Measurements from ENCODE around the gene ATG4D. TPM values are rescaled to one million over a fixed set of nuclear protein-coding genes. Genes with fewer than 3 reads are reported as not detected.

ATG4D gene
- total RNA-seq, 2 experiments from 2014 or later = 21.6 to 22.5 TPM

DNA sequence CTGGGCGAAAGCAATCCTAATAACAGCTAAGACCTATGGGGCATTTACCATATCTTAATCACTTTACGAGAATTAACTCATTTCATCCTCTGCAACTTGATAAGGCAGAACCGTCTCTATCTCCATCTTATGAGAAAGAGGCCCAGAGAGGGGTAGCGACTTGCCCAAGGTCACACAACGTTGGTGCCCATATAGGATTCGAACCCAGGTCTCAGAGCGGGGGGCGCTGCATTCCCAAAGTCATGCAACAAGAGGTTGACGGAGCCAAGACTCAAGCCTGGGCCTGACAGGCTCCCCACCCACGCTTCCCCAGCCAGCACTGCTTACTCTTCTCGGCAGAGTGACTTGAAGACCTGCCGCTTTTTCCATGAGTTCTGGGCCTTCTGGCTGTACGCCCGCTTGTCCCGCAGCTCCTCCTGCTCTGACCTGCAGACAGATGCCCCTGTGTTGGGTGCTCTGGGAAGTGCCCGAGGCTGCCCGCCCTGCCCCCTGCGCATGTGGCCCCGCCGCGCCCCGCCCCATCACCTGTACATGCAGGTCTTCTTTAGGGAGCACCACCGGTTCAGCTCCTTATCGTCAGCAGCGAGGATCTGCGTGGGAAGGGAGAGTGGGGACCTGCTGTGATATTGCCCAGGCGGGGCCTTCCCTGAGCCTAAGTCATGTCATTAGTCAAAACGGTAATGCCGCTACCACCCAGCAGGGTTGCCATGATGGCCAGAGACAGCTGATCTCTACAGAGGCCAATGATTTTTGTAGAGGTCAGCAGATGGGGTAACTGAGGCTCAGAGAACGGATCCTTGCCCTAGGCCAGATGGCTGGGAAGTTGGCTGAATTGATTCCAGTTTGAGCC lies 11.3 kb downstream of the ATG4D start:
- no peaks in the 10 kb centered on the region for H3K9me3 Mint-ChIP-seq
- peak; percentile 34 for DNase-seq
- no peaks in the 10 kb centered on the region for H3K27me3 Mint-ChIP-seq (ENCODE audit: low read depth)
- H3K36me3 Mint-ChIP-seq (ENCODE audit: low read depth) = peaks cover 49% of the 10 kb centered on the region
- intact Hi-C loops (cut with micrococcal nuclease) = loop anchor here (1.0 to 5.0 kb wide), 2 partner anchors 10 to 48 kb away; no protein-coding TSS in a partner anchor
- H3K4me1 Mint-ChIP-seq (ENCODE audit: low read depth) = peaks cover 54% of the 10 kb centered on the region
- CTCF ChIA-PET = interaction anchor here (0.6 to 1.8 kb wide), 3 partner anchors 14 to 145 kb away, joined by 3 to 5 read pairs (median 4); no protein-coding TSS in a partner anchor
- no peak overlapping the region for H3K4me3 Mint-ChIP-seq
- H3K27ac Mint-ChIP-seq = peak overlapping the region; percentile 96

DNA sequence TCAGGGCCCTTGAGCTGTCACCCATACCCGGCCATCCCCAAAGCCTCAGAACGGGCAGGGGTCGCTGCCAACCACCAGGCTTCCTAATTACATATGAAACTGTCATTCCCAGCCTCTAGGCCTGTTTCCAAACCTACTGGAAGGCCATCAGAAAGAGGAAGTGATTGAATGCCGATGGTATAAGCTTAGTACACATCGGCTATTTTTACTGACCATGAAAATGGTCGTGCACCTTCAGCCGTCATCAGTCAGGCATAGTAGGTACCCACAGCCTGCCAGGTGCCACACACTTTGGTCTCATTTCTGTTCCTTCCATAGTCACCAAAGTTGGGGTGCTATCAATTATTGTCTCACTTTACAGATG lies 11.9 kb downstream of the ATG4D start:
- H3K9me3 Mint-ChIP-seq = no peaks in the 10 kb centered on the region
- DNase-seq = no peak
- no peaks in the 10 kb centered on the region for H3K27me3 Mint-ChIP-seq (ENCODE audit: low read depth)
- H3K36me3 Mint-ChIP-seq (ENCODE audit: low read depth) = peaks cover 55% of the 10 kb centered on the region
- no peak overlapping the region for H3K4me3 Mint-ChIP-seq
- peaks cover 54% of the 10 kb centered on the region for H3K4me1 Mint-ChIP-seq (ENCODE audit: low read depth)
- CTCF ChIA-PET = interaction anchor here (1.2 to 1.8 kb wide), 2 partner anchors 14 to 144 kb away, joined by 4 to 5 read pairs; no protein-coding TSS in a partner anchor
- intact Hi-C loops (cut with micrococcal nuclease) = loop anchor here (1.0 kb wide), 1 partner anchor 10 kb away; no protein-coding TSS in a partner anchor
- H3K27ac Mint-ChIP-seq = peak overlapping the region; percentile 75

DNA sequence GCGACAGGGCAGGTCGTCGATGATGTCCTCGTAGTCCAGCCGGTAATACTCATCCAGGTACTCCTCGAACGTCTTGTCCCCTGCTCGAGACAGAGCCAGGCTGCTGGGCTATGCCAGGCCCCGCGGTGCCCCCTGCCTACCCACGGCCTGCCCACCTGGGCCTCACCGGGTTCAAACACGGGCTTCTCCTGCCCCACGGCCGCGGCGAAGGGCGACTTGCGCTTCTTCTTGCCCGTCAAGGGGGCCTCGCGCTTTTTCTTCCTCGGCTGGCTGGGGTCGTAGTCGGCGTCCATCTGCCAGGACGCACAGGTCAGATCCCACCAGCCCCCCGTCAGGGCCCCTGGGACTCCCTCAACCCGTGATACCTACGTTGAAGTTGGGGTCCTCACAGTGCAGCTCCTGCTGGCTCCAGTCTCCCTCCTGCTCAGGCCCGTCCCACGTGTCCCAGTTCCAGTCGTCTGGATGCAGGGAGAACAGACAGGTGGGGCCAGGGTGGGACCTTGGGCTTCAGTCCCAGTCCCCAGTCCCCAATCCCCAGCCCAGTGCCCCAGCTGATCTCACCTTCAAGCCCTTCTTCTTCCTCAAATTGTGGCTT lies 14.0 kb downstream of the ATG4D start:
- CTCF ChIA-PET = no interaction called here
- Mint-ChIP-seq H3K4me1 (ENCODE audit: low read depth) (peaks cover 54% of the 10 kb centered on the region), H3K36me3 (ENCODE audit: low read depth) (peaks cover 54% of the 10 kb centered on the region), H3K9me3 (no peaks in the 10 kb centered on the region), H3K4me3 (no peak overlapping the region), H3K27me3 (ENCODE audit: low read depth) (no peaks in the 10 kb centered on the region), H3K27ac (no peak overlapping the region)
- intact Hi-C loops (cut with micrococcal nuclease) = no loop called here
- no peak for DNase-seq

DNA sequence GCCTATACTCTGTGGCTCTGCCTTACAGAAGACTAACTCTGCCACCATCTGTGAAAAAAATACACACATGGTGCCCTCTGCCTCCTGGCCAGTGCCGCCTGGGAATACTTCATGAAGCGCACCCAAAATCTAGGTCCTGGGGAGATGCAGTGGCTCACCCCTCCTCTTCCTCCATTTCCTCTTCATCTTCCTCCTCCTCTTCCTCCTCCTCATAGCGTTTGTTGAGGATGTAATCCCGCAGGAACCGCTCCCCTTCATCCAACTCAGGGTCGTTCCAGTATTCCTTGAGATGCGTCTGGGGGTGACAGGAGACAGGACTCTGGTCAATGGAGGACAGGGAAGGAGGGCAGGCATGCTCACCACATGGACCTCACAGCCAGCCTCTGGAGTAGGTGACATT lies 16.4 kb downstream of the ATG4D start:
- Mint-ChIP-seq H3K27ac (no peak overlapping the region), H3K27me3 (ENCODE audit: low read depth) (no peaks in the 10 kb centered on the region), H3K4me3 (no peak overlapping the region), H3K9me3 (no peaks in the 10 kb centered on the region), H3K36me3 (ENCODE audit: low read depth) (peaks cover 48% of the 10 kb centered on the region), H3K4me1 (ENCODE audit: low read depth) (peaks cover 43% of the 10 kb centered on the region)
- CTCF ChIA-PET = no interaction called here
- intact Hi-C loops (cut with micrococcal nuclease) = no loop called here
- no peak for DNase-seq

GRCh38 chr19:10562609-10563008 lies 18.9 kb downstream of the ATG4D start:
- peaks cover 58% of the 10 kb centered on the region for H3K36me3 Mint-ChIP-seq (ENCODE audit: low read depth)
- intact Hi-C loops (cut with micrococcal nuclease) = no loop called here

GRCh38 chr19:10565028-10565566 lies 21.4 kb downstream of the ATG4D start:
- peak overlapping the region; percentile 98 for H3K27ac Mint-ChIP-seq
- H3K4me3 Mint-ChIP-seq = peak overlapping the region; percentile 94
- intact Hi-C loops (cut with micrococcal nuclease) = loop anchor here (1.0 to 5.0 kb wide), 3 partner anchors 10 to 148 kb away; no protein-coding TSS in a partner anchor
- peaks cover 51% of the 10 kb centered on the region for H3K36me3 Mint-ChIP-seq (ENCODE audit: low read depth)
- H3K9me3 Mint-ChIP-seq = no peaks in the 10 kb centered on the region
- peaks cover 47% of the 10 kb centered on the region for H3K4me1 Mint-ChIP-seq (ENCODE audit: low read depth)
- DNase-seq = peak; percentile 67
- H3K27me3 Mint-ChIP-seq (ENCODE audit: low read depth) = no peaks in the 10 kb centered on the region
- CTCF ChIA-PET = no interaction called here

More at GRCh38 chr19:10562609-10563008, 18.9 kb downstream of the ATG4D start:
- H3K9me3 Mint-ChIP-seq = no peaks in the 10 kb centered on the region
- no peaks in the 10 kb centered on the region for H3K27me3 Mint-ChIP-seq (ENCODE audit: low read depth)
- H3K27ac Mint-ChIP-seq = peak overlapping the region; percentile 8
- H3K4me1 Mint-ChIP-seq (ENCODE audit: low read depth) = peaks cover 47% of the 10 kb centered on the region
- DNase-seq = no peak
- peak overlapping the region; percentile 27 for H3K4me3 Mint-ChIP-seq
- CTCF ChIA-PET = interaction anchor here (0.6 to 1.5 kb wide), 4 partner anchors 11 to 137 kb away, joined by 4 to 8 read pairs (median 4); no protein-coding TSS in a partner anchor

DNA sequence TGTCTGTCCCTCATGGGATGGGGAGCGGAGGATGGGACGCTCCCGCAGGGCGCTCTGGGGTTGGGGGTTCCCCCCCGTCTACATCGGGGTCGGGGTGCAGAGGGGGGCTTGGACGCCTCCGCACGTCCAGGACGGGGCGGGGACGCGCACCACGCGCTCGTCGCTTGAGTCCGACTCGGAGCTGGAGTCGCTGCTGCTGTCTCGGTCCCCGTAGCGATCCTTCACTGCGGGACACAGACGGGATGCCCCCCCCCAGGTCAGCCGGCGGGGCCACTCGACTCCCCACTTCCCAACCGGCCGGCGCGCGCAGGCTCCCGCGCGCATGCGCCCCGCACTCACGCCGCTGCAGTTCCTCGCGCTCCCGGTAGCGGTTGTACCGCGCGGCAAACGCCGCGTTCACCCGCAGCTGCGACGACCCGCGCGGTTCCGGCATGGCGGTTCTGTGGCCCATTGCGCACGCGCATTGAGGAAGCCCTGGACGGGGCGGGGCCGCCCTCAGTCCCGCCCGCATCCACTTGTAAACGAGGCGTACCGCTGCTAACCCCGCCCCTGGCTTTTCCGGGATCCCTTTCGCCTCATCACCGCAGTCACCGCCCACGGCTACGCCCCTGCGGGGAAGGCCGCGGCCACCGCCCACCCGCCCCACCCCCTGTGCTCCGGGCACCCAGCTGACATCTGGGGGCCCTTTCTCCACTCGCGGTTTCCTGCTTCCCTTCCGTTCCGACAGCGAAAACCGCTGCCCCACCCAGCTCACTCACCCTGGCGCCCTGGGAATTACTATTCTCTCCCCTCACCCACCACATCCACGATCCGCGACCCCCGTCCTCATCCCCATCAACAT lies 22.1 kb downstream of the ATG4D start, which contains the start of gene KRI1:
TSS of gene KRI1 (minus strand) at position 444 of the 841 bp plus-strand sequence. CDS start at position 433, 11 bp downstream.
- CTCF ChIA-PET = interaction anchor here (0.5 to 3.0 kb wide), 3 partner anchors 13 to 169 kb away, joined by 3 to 9 read pairs (median 4); no protein-coding TSS in a partner anchor

DNA sequence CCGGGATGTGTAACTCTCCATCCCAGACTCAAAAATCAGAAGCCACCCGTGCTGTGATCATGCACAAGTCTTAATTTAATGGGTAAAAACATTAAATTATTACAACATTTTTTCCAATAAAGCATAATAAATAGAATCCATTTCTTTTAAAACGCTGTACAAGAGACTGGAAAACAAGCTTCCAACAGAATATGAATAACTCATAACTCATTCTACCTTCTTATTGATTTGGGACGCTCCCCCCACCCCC lies 22.6 kb downstream of the ATG4D start:
- Mint-ChIP-seq H3K36me3 (ENCODE audit: low read depth) (peaks cover 43% of the 10 kb centered on the region), H3K9me3 (no peaks in the 10 kb centered on the region), H3K4me3 (peak overlapping the region; percentile 94), H3K27ac (peak overlapping the region; percentile 98), H3K27me3 (ENCODE audit: low read depth) (no peaks in the 10 kb centered on the region), H3K4me1 (ENCODE audit: low read depth) (peaks cover 47% of the 10 kb centered on the region)
- intact Hi-C loops (cut with micrococcal nuclease) = loop anchor here (1.0 to 5.0 kb wide), 4 partner anchors 23 to 149 kb away; partner anchors contain the start of genes ATG4D and ILF3
- CTCF ChIA-PET = interaction anchor here (0.5 to 3.0 kb wide), 3 partner anchors 13 to 168 kb away, joined by 3 to 9 read pairs (median 4); no protein-coding TSS in a partner anchor
- no peak for DNase-seq

More for the DNA sequence above, 22.1 kb downstream of the ATG4D start, which contains the start of gene KRI1:
- peak; percentile 99 for DNase-seq
- H3K27ac Mint-ChIP-seq = peak within 1 kb of the TSS; percentile 98
- no peaks in the 10 kb centered on the region for H3K9me3 Mint-ChIP-seq
- H3K36me3 Mint-ChIP-seq (ENCODE audit: low read depth) = peaks cover 46% of the 10 kb centered on the region
- peak within 1 kb of the TSS; percentile 94 for H3K4me3 Mint-ChIP-seq
- peaks cover 49% of the 10 kb centered on the region for H3K4me1 Mint-ChIP-seq (ENCODE audit: low read depth)
- H3K27me3 Mint-ChIP-seq (ENCODE audit: low read depth) = no peaks in the 10 kb centered on the region
- intact Hi-C loops (cut with micrococcal nuclease) = loop anchor here (1.0 to 5.0 kb wide), 5 partner anchors 10 to 148 kb away; partner anchors contain the start of genes ATG4D and ILF3

- Mint-ChIP-seq H3K4me1 (ENCODE audit: low read depth) (peaks cover 42% of the 10 kb centered on the region), H3K27ac (peak overlapping the region; percentile 98), H3K27me3 (ENCODE audit: low read depth) (no peaks in the 10 kb centered on the region), H3K9me3 (no peaks in the 10 kb centered on the region), H3K4me3 (peak overlapping the region; percentile 94), H3K36me3 (ENCODE audit: low read depth) (peaks cover 38% of the 10 kb centered on the region)
- intact Hi-C loops (cut with micrococcal nuclease) = loop anchor here (1.0 to 5.0 kb wide), 4 partner anchors 24 to 150 kb away; partner anchors contain the start of genes ATG4D and ILF3
- CTCF ChIA-PET = interaction anchor here (0.5 to 3.0 kb wide), 7 partner anchors 14 to 168 kb away, joined by 3 to 9 read pairs (median 4); no protein-coding TSS in a partner anchor
- DNase-seq = peak; percentile 71
These were observed 23.1 kb downstream of the ATG4D start for GRCh38 chr19:10566658-10567410.

DNA sequence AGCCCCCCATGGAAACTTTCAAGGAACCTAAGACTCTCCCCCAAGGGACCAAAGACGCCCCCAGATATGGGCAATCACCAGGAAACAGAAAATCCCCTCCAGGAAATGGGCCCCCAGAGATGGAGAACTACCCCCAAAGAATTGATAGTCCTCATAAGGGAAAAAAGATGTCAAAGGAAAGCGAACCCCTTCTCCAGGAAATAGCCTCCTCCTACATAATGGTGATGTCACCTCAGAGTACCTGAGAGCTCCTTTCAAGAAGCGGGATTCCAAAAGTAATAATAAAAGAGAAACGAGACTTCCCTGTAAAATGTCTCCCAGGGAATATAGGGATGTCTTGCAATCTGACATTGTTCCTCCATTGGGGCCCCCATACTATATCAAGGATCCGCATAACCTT lies 24.0 kb downstream of the ATG4D start:
- CTCF ChIA-PET = interaction anchor here (0.7 to 3.0 kb wide), 8 partner anchors 14 to 161 kb away, joined by 3 to 9 read pairs (median 4); no protein-coding TSS in a partner anchor
- peaks cover 35% of the 10 kb centered on the region for H3K36me3 Mint-ChIP-seq (ENCODE audit: low read depth)
- intact Hi-C loops (cut with micrococcal nuclease) = loop anchor here (1.0 to 5.0 kb wide), 7 partner anchors 130 to 523 kb away; partner anchors contain the start of genes CARM1, SMARCA4 and TMED1
- no peak for DNase-seq
- H3K27ac Mint-ChIP-seq = peak overlapping the region; percentile 98
- no peaks in the 10 kb centered on the region for H3K27me3 Mint-ChIP-seq (ENCODE audit: low read depth)
- peak overlapping the region; percentile 94 for H3K4me3 Mint-ChIP-seq
- H3K4me1 Mint-ChIP-seq (ENCODE audit: low read depth) = peaks cover 44% of the 10 kb centered on the region
- H3K9me3 Mint-ChIP-seq = no peaks in the 10 kb centered on the region
